K562 (cell line): ENCODE measurements around the gene CPSF4L. TPM values are rescaled to one million over a fixed set of nuclear protein-coding genes. Genes with fewer than 3 reads are reported as not detected.

Source experiments
- CAMTA2 ChIP-seq: fragments of 250-450 bp; sonication (Bioruptor Pico); conservative IDR thresholded peaks from 2 replicates; pipeline ENCODE4 v1.5.1; 2022
- ETV5 ChIP-seq: sonication (generic); formaldehyde crosslinking; IDR thresholded peaks from 2 replicates; pipeline ENCODE4 v1.4.0; 2020; ENCODE audit warnings: low read depth, mild to moderate bottlenecking, missing genetic modification reagents
- HDAC1 ChIP-seq, 2 experiments: fragments of 450-650 bp; IDR thresholded peaks; 2 replicates each; pipeline ENCODE4 v1.6.1; 2016 to 2017; ENCODE audit warnings: inconsistent platforms in 1 of 2, mild to moderate bottlenecking in 1 of 2, moderate library complexity in 1 of 2
- MYBL2 ChIP-seq, 2 experiments: fragments of 450-650 bp in 1 of 2; sonication (generic) in 1 of 2; formaldehyde crosslinking in 1 of 2; IDR thresholded peaks; 2 replicates each; pipeline versions ENCODE4 v1.6.1 to v1.8.1; 2017 to 2022; ENCODE audit warnings: borderline replicate concordance in 1 of 2, inconsistent platforms in 1 of 2, low read depth in 1 of 2, mild to moderate bottlenecking in 1 of 2, missing genetic modification reagents in 1 of 2, moderate library complexity in 1 of 2
- SREBF1 ChIP-seq: fragments of 150-350 bp; IDR thresholded peaks from 2 replicates; pipeline ENCODE4 v1.6.1; 2014; ENCODE audit warnings: antibody characterized with exemption, low read depth, low read length, borderline replicate concordance
- TCF7 ChIP-seq: sonication (generic); IDR thresholded peaks from 2 replicates; pipeline ENCODE4 v1.6.1; 2016; ENCODE audit warnings: antibody characterized with exemption, borderline replicate concordance
- U2AF2 ChIP-seq: fragments of 200-400 bp; formaldehyde crosslinking; optimal IDR thresholded peaks from 2 replicates; pipeline ENCODE3; 2017; ENCODE audit warnings: low read depth, mild to moderate bottlenecking, low read length
- ZNF584 ChIP-seq: fragments of 200-800 bp; sonication (Bioruptor generic); IDR thresholded peaks from 2 replicates; pipeline ENCODE4 v1.6.1; 2016; ENCODE audit warnings: low read depth, mild to moderate bottlenecking, missing genetic modification characterization, missing compliant biosample characterization
- polyA plus RNA-seq, 8 experiments: library from polyadenylated mRNA; depleted of rRNA in 4 of 8; stranded (reverse) in 5 of 8; unstranded in 3 of 8; fragments of >200 nt; fragmentation: Nextera tagmentation in 2 of 8; fragmentation: Illumina TruSeq in 1 of 8; extraction: Ambion mirVana in 2 of 8; extraction: Trizol in 1 of 8; gene quantifications; 2 replicates each; pipeline versions ENCODE4 v1.2.1 to v1.2.3, GENCODE V29; 2011 to 2014; ENCODE audit warnings: inconsistent platforms in 1 of 8, missing spikeins in 1 of 8
- total RNA-seq, 7 experiments: library from RNA; depleted of rRNA in 6 of 7; stranded (reverse); fragments of >200 nt in 6 of 7; fragmentation: Illumina TruSeq in 2 of 7; extraction: Trizol in 2 of 7; gene quantifications; 2 replicates each; pipeline versions ENCODE4 v1.2.1 to v1.2.3, GENCODE V29; 2011 to 2021; ENCODE audit warnings: low replicate concordance in 1 of 7
- TF ChIP-seq, protein P1 (sequence below): fragments of 450-650 bp; IDR thresholded peaks from 2 replicates; pipeline ENCODE4 v1.6.1; 2017; ENCODE audit warnings: antibody characterized with exemption, mild to moderate bottlenecking
- TF ChIP-seq, protein P2 (sequence below): sonication (generic); formaldehyde crosslinking; IDR thresholded peaks from 2 replicates; pipeline ENCODE4 v1.8.0; 2023; ENCODE audit warnings: mild to moderate bottlenecking, missing genetic modification reagents
- TF ChIP-seq, protein P3 (sequence below): fragments of 200-800 bp; sonication (Bioruptor generic); IDR thresholded peaks from 2 replicates; pipeline ENCODE4 v1.6.1; 2016; ENCODE audit warnings: missing genetic modification characterization, missing compliant biosample characterization

CPSF4L gene
- total and polyA plus RNA-seq, 9 of the 15 experiments (the other 6 are each of a cell fraction or from before 2014, with no cell fraction given) = not detected

DNA sequence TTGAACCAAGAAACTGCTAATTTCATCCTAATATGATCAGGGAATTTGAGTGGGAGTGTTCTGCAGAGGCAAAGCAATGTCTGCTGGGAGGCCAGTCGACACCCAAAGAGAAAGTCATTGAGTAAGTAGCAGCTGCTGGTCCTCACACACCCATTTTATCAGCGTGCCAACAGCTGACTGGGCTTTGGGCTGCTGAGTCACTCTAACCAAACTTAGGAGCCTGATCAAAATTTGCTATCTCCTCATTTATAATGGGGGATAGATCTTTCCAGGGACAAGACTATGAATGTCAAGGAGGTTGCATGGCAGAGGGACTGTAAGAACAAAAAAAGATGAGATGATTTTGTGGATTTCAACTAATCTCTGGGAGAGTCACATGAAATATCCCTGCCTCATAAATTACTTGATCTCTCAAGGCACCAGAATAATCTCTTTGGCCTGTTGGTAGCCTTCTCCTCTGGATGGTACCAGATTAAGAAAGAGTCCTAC is 32.9 kb downstream of the CPSF4L start (continued):
- TF ChIP-seq, protein P1, sequence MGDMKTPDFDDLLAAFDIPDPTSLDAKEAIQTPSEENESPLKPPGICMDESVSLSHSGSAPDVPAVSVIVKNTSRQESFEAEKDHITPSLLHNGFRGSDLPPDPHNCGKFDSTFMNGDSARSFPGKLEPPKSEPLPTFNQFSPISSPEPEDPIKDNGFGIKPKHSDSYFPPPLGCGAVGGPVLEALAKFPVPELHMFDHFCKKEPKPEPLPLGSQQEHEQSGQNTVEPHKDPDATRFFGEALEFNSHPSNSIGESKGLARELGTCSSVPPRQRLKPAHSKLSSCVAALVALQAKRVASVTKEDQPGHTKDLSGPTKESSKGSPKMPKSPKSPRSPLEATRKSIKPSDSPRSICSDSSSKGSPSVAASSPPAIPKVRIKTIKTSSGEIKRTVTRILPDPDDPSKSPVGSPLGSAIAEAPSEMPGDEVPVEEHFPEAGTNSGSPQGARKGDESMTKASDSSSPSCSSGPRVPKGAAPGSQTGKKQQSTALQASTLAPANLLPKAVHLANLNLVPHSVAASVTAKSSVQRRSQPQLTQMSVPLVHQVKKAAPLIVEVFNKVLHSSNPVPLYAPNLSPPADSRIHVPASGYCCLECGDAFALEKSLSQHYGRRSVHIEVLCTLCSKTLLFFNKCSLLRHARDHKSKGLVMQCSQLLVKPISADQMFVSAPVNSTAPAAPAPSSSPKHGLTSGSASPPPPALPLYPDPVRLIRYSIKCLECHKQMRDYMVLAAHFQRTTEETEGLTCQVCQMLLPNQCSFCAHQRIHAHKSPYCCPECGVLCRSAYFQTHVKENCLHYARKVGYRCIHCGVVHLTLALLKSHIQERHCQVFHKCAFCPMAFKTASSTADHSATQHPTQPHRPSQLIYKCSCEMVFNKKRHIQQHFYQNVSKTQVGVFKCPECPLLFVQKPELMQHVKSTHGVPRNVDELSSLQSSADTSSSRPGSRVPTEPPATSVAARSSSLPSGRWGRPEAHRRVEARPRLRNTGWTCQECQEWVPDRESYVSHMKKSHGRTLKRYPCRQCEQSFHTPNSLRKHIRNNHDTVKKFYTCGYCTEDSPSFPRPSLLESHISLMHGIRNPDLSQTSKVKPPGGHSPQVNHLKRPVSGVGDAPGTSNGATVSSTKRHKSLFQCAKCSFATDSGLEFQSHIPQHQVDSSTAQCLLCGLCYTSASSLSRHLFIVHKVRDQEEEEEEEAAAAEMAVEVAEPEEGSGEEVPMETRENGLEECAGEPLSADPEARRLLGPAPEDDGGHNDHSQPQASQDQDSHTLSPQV = peak; percentile 60
- TF ChIP-seq CAMTA2 (CRISPR knock-in tag) (no peak), U2AF2 (no peak), MYBL2 (IDR thresholded peaks at IDR 0.05; ENCODE audit: low read depth) (no peak), MYBL2 (CRISPR knock-in tag; IDR thresholded peaks at IDR 0.05; ENCODE audit: borderline replicate concordance) (no peak), ZNF584 (CRISPR knock-in tag) (no peak), TCF7 (no peak), SREBF1 (no peak), HDAC1 (IDR thresholded peaks at IDR 0.05) (peak in 1 of 2 experiments; percentile 77; a peak in 2 of 4 replicates), ETV5 (CRISPR knock-in tag) (no peak)
- TF ChIP-seq, protein P2, sequence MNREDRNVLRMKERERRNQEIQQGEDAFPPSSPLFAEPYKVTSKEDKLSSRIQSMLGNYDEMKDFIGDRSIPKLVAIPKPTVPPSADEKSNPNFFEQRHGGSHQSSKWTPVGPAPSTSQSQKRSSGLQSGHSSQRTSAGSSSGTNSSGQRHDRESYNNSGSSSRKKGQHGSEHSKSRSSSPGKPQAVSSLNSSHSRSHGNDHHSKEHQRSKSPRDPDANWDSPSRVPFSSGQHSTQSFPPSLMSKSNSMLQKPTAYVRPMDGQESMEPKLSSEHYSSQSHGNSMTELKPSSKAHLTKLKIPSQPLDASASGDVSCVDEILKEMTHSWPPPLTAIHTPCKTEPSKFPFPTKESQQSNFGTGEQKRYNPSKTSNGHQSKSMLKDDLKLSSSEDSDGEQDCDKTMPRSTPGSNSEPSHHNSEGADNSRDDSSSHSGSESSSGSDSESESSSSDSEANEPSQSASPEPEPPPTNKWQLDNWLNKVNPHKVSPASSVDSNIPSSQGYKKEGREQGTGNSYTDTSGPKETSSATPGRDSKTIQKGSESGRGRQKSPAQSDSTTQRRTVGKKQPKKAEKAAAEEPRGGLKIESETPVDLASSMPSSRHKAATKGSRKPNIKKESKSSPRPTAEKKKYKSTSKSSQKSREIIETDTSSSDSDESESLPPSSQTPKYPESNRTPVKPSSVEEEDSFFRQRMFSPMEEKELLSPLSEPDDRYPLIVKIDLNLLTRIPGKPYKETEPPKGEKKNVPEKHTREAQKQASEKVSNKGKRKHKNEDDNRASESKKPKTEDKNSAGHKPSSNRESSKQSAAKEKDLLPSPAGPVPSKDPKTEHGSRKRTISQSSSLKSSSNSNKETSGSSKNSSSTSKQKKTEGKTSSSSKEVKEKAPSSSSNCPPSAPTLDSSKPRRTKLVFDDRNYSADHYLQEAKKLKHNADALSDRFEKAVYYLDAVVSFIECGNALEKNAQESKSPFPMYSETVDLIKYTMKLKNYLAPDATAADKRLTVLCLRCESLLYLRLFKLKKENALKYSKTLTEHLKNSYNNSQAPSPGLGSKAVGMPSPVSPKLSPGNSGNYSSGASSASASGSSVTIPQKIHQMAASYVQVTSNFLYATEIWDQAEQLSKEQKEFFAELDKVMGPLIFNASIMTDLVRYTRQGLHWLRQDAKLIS (CRISPR knock-in tag) = no peak
- TF ChIP-seq, protein P3, sequence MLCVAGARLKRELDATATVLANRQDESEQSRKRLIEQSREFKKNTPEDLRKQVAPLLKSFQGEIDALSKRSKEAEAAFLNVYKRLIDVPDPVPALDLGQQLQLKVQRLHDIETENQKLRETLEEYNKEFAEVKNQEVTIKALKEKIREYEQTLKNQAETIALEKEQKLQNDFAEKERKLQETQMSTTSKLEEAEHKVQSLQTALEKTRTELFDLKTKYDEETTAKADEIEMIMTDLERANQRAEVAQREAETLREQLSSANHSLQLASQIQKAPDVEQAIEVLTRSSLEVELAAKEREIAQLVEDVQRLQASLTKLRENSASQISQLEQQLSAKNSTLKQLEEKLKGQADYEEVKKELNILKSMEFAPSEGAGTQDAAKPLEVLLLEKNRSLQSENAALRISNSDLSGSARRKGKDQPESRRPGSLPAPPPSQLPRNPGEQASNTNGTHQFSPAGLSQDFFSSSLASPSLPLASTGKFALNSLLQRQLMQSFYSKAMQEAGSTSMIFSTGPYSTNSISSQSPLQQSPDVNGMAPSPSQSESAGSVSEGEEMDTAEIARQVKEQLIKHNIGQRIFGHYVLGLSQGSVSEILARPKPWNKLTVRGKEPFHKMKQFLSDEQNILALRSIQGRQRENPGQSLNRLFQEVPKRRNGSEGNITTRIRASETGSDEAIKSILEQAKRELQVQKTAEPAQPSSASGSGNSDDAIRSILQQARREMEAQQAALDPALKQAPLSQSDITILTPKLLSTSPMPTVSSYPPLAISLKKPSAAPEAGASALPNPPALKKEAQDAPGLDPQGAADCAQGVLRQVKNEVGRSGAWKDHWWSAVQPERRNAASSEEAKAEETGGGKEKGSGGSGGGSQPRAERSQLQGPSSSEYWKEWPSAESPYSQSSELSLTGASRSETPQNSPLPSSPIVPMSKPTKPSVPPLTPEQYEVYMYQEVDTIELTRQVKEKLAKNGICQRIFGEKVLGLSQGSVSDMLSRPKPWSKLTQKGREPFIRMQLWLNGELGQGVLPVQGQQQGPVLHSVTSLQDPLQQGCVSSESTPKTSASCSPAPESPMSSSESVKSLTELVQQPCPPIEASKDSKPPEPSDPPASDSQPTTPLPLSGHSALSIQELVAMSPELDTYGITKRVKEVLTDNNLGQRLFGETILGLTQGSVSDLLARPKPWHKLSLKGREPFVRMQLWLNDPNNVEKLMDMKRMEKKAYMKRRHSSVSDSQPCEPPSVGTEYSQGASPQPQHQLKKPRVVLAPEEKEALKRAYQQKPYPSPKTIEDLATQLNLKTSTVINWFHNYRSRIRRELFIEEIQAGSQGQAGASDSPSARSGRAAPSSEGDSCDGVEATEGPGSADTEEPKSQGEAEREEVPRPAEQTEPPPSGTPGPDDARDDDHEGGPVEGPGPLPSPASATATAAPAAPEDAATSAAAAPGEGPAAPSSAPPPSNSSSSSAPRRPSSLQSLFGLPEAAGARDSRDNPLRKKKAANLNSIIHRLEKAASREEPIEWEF (CRISPR knock-in tag) = 0 out of 2 replicates have a peak, but pooled peaks have one; percentile 33
